A549 (cell line): ENCODE results near the gene FBXL20.
"Not testable (repeated sequence)": the region's sequence is repeated elsewhere in the genome, so short reads cannot be mapped to it uniquely, and the experiment has no call there.

ENCODE experiments used
- BCL3 ChIP-seq: fragments of >200 bp; sonication (Bioruptor Twin); formaldehyde crosslinking; IDR thresholded peaks from 3 replicates; pipeline ENCODE4 v1.6.1; 2016
- CBX2 ChIP-seq: fragments of 200-600 bp; sonication (generic); IDR thresholded peaks from 2 replicates; pipeline ENCODE4 v1.6.1; 2016; ENCODE audit warnings: low read depth, mild to moderate bottlenecking, borderline replicate concordance
- CTCF ChIP-seq: fragments of >200 bp; sonication (Bioruptor Twin); formaldehyde crosslinking; IDR thresholded peaks from 3 replicates; pipeline ENCODE4 v1.5.1; 2016
- HMGXB4 ChIP-seq: fragments of 250-450 bp; sonication (Bioruptor Pico); IDR thresholded peaks from 2 replicates; pipeline ENCODE4 v1.5.0; 2021; ENCODE audit warnings: mild to moderate bottlenecking, moderate library complexity, borderline replicate concordance
- HOXB13 ChIP-seq: fragments of 250-450 bp; sonication (Bioruptor Pico); IDR thresholded peaks from 2 replicates; pipeline ENCODE4 v1.5.0; 2020; ENCODE audit warnings: low read depth, mild to moderate bottlenecking, moderate library complexity
- JUNB ChIP-seq: fragments of >200 bp; sonication (Bioruptor Twin); formaldehyde crosslinking; IDR thresholded peaks from 2 replicates; pipeline ENCODE4 v1.6.1; 2016
- KDM1A ChIP-seq: fragments of 200-600 bp; sonication (generic); IDR thresholded peaks from 2 replicates; pipeline ENCODE4 v1.6.1; 2016; ENCODE audit warnings: low read depth, mild to moderate bottlenecking
- POLR2A ChIP-seq: IDR thresholded peaks from 2 replicates; pipeline ENCODE4 v1.6.1; 2012; ENCODE audit warnings: mild to moderate bottlenecking, low read length
- SMC3 ChIP-seq: fragments of >200 bp; sonication (Bioruptor Twin); formaldehyde crosslinking; IDR thresholded peaks from 3 replicates; pipeline ENCODE4 v1.6.1; 2018; ENCODE audit warnings: inconsistent platforms
- ZFP36 ChIP-seq: fragments of 450-650 bp; IDR thresholded peaks from 2 replicates; pipeline ENCODE4 v1.6.1; 2014; ENCODE audit warnings: borderline replicate concordance; ENCODE audit not compliant: partially characterized antibody

GRCh38 chr17:39278246-39278645 is 123.2 kb downstream of the FBXL20 start:
- TF ChIP-seq HOXB13 (CRISPR knock-in tag); CTCF; CBX2; KDM1A; BCL3; SMC3; POLR2A; JUNB; ZFP36; HMGXB4 (CRISPR knock-in tag): not testable (repeated sequence)
